K562 (cell line): Measurements from ENCODE around the gene NRXN2. TPM values are rescaled to one million over a fixed set of nuclear protein-coding genes. Genes with fewer than 3 reads are reported as not detected.

Experiments used
- ATAC-seq: fragments of 200-7000 bp; cut with Tn5 transposase; 3 replicates; pipeline ENCODE4 v1.9.1; 2020; ENCODE audit warnings: moderate library complexity
- BruUV-seq: library from RNA; stranded (reverse); fragments of 400-500 nt; replicated peaks from 2 replicates; lab custom pipeline; 2021; lab: Mats Ljungman, UMichigan
- CTCF ChIA-PET: fragments of 300-600 bp; formaldehyde crosslinking; extraction: SDS; loops from one replicate; lab custom pipeline; 2021; ENCODE audit warnings: low intra/inter-chr PET ratio; lab: Yijun Ruan, JAX
- POLR2A ChIA-PET: fragments of 300-600, 350-650 bp; sonication (Branson Sonifier 250); formaldehyde crosslinking; extraction: SDS; loops from one replicate; lab custom pipeline; 2021; ENCODE audit warnings: antibody characterized with exemption, inconsistent platforms; lab: Yijun Ruan, JAX
- DNase-seq, 4 experiments: peaks; one replicate each; pipeline versions ENCODE4 v3.0.0 to v3.0.0-alpha.2; 2011 to 2018; ENCODE audit warnings: low spot score in 3 of 4, mixed read lengths in 3 of 4; ENCODE audit errors: extremely low read depth in 1 of 4
- FAIRE-seq: peaks from 2 replicates; lab custom pipeline; 2011; peaks lifted over from hg19 to GRCh38; lab: Jason Lieb, UNC
- H2AFZ ChIP-seq: 2 replicates; pipeline ENCODE4 v1.6.0; 2011; ENCODE audit warnings: low read depth, low read length, control low read depth, inconsistent platforms
- H3K27ac ChIP-seq: fragments of 200-600 bp; 3 replicates; pipeline ENCODE4 v1.8.0; 2011; ENCODE audit warnings: low read depth, mild to moderate bottlenecking, control low read depth, inconsistent platforms, low read length, moderate library complexity, mixed read lengths; ENCODE audit errors: extremely low read depth
- H3K27me3 ChIP-seq, 2 experiments: fragments of 300-600 bp in 1 of 2; 2 replicates in 1 of 2; 3 replicates in 1 of 2; pipeline versions ENCODE4 v1.6.0 to v1.8.0; 2011; ENCODE audit warnings: inconsistent platforms in 2 of 2, low read length in 2 of 2, mild to moderate bottlenecking in 1 of 2, mixed read lengths in 1 of 2, moderate library complexity in 1 of 2; ENCODE audit not compliant: control insufficient read depth in 2 of 2, insufficient read depth in 2 of 2
- H3K36me3 ChIP-seq: fragments of 300-600 bp; 3 replicates; pipeline ENCODE4 v1.8.0; 2011; ENCODE audit warnings: mild to moderate bottlenecking, low read length, inconsistent platforms; ENCODE audit not compliant: control insufficient read depth, insufficient read depth
- H3K4me1 ChIP-seq, 2 experiments: fragments of 200-600 bp in 1 of 2; replicated peaks in 1 of 2; 2 replicates in 1 of 2; 3 replicates in 1 of 2; pipeline versions ENCODE4 v1.5.1 to v1.8.0; 2011; ENCODE audit warnings: inconsistent platforms in 2 of 2, low read length in 2 of 2, mild to moderate bottlenecking in 1 of 2, mixed read lengths in 1 of 2, moderate library complexity in 1 of 2; ENCODE audit not compliant: control insufficient read depth in 2 of 2, insufficient read depth in 2 of 2
- H3K4me2 ChIP-seq: 2 replicates; pipeline ENCODE4 v1.6.1; 2011; ENCODE audit warnings: low read length, control low read depth, inconsistent platforms, mixed read lengths; ENCODE audit not compliant: insufficient read depth
- H3K4me3 ChIP-seq: fragments of 200-600 bp; sonication (generic), shearing (Covaris generic); 2 replicates; pipeline ENCODE4 v1.5.1; 2016; ENCODE audit warnings: control low read depth, inconsistent platforms
- H3K79me2 ChIP-seq: fragments of 200-600 bp; 3 replicates; pipeline ENCODE4 v1.8.0; 2011; ENCODE audit warnings: low read length, inconsistent platforms; ENCODE audit not compliant: control insufficient read depth, insufficient read depth
- H3K9ac ChIP-seq, 2 experiments: 2 replicates each; pipeline versions ENCODE4 v1.6.0 to v1.6.1; 2011; ENCODE audit warnings: low read depth in 2 of 2, low read length in 2 of 2, control low read depth in 1 of 2, inconsistent platforms in 1 of 2, mild to moderate bottlenecking in 1 of 2, mixed read lengths in 1 of 2; ENCODE audit not compliant: insufficient read depth in 1 of 2
- H3K9me1 ChIP-seq: one replicate; pipeline ENCODE4 v1.6.0; 2011; ENCODE audit warnings: inconsistent platforms, mild to moderate bottlenecking, low read length, moderate library complexity; ENCODE audit not compliant: control insufficient read depth, insufficient read depth
- H3K9me3 ChIP-seq: replicated peaks from 2 replicates; pipeline ENCODE4 v1.5.1; 2011; ENCODE audit warnings: low read depth, low read length, inconsistent platforms; ENCODE audit not compliant: control insufficient read depth, insufficient read depth
- H4K20me1 ChIP-seq: replicated peaks from 2 replicates; pipeline ENCODE4 v1.6.1; 2011; ENCODE audit warnings: low read length, inconsistent platforms, mixed read lengths; ENCODE audit not compliant: control insufficient read depth, insufficient read depth
- BHLHE40 ChIP-seq: IDR thresholded peaks from 2 replicates; pipeline ENCODE4 v1.6.1; 2011; ENCODE audit warnings: low read length, improper control_type of control experiment
- EHMT2 ChIP-seq: fragments of 450-650 bp; IDR thresholded peaks from 2 replicates; pipeline ENCODE4 v1.6.1; 2018; ENCODE audit warnings: antibody characterized with exemption
- FOXJ2 ChIP-seq: fragments of 200-800 bp; sonication (Bioruptor generic); IDR thresholded peaks from 2 replicates; pipeline ENCODE4 v1.6.1; 2016; ENCODE audit warnings: missing genetic modification characterization, missing compliant biosample characterization
- IFI16 ChIP-seq: fragments of 250-450 bp; sonication (Bioruptor Pico); IDR thresholded peaks from 2 replicates; pipeline ENCODE4 v2.1.2; 2022; ENCODE audit warnings: mild to moderate bottlenecking, inconsistent platforms
- PREB ChIP-seq: sonication (generic); formaldehyde crosslinking; IDR thresholded peaks from 2 replicates; pipeline ENCODE4 v1.8.1; 2023; ENCODE audit warnings: mild to moderate bottlenecking, missing genetic modification reagents
- YBX1 ChIP-seq: fragments of 450-650 bp; IDR thresholded peaks from 2 replicates; pipeline ENCODE4 v1.7.1; 2016; ENCODE audit warnings: mild to moderate bottlenecking
- ZNF175 ChIP-seq: fragments of 200-800 bp; sonication (Bioruptor generic); IDR thresholded peaks from 2 replicates; pipeline ENCODE4 v1.6.1; 2016; ENCODE audit warnings: low read depth, mild to moderate bottlenecking, missing genetic modification characterization, missing compliant biosample characterization
- ZNF41 ChIP-seq: fragments of 250-450 bp; sonication (Bioruptor Pico); conservative IDR thresholded peaks from 2 replicates; pipeline ENCODE4 v1.4.0; 2020; ENCODE audit warnings: mild to moderate bottlenecking
- ZNF584 ChIP-seq: fragments of 200-800 bp; sonication (Bioruptor generic); IDR thresholded peaks from 2 replicates; pipeline ENCODE4 v1.6.1; 2016; ENCODE audit warnings: low read depth, mild to moderate bottlenecking, missing genetic modification characterization, missing compliant biosample characterization
- WGBS: fragments of 100-300 bp; shearing (Covaris generic); methylation state at CpG from one replicate; pipeline ENCODE4 v1.1.6; 2016; ENCODE audit warnings: low coverage, mixed read lengths; ENCODE audit not compliant: insufficient coverage; ENCODE audit errors: missing lambda C conversion rate; 5-methylcytosine and 5-hydroxymethylcytosine counted together
- in situ Hi-C: fragments of 300-500 bp; cut with MboI; formaldehyde crosslinking; loops from 4 replicates; pipeline ENCODE4 v1.15.0; 2018; ENCODE audit warnings: inconsistent platforms, mixed read lengths
- intact Hi-C: fragments of 100-400 bp; cut with micrococcal nuclease; formaldehyde crosslinking; loops from 2 replicates; pipeline ENCODE4 v1.14.2; 2022
- polyA plus RNA-seq, 8 experiments: library from polyadenylated mRNA; depleted of rRNA in 4 of 8; stranded (reverse) in 5 of 8; unstranded in 3 of 8; fragments of >200 nt; fragmentation: Nextera tagmentation in 2 of 8; fragmentation: Illumina TruSeq in 1 of 8; extraction: Ambion mirVana in 2 of 8; extraction: Trizol in 1 of 8; gene quantifications; 2 replicates each; pipeline versions ENCODE4 v1.2.1 to v1.2.3, GENCODE V29; 2011 to 2014; ENCODE audit warnings: inconsistent platforms in 1 of 8, missing spikeins in 1 of 8
- total RNA-seq, 7 experiments: library from RNA; depleted of rRNA in 6 of 7; stranded (reverse); fragments of >200 nt in 6 of 7; fragmentation: Illumina TruSeq in 2 of 7; extraction: Trizol in 2 of 7; gene quantifications; 2 replicates each; pipeline versions ENCODE4 v1.2.1 to v1.2.3, GENCODE V29; 2011 to 2021; ENCODE audit warnings: low replicate concordance in 1 of 7

The NRXN2 gene
- total and polyA plus RNA-seq, 9 of the 15 experiments (the other 6 are each of a cell fraction or from before 2014, with no cell fraction given) = 0.07 to 0.47 (median 0.15) TPM; not detected in 4

GRCh38 chr11:64572143-64572542, 150.9 kb downstream of the NRXN2 start:
- CTCF ChIA-PET = no interaction called here
- H3K36me3 ChIP-seq = no peaks in the 10 kb centered on the region
- DNase-seq (no peak), FAIRE-seq (no peak), ATAC-seq (peak; percentile 26; the same call in 2 of the 3 replicates)
- peak overlapping the region; percentile 60; the same call in 1 of the 2 replicates for H3K4me2 ChIP-seq
- no peaks in the 10 kb centered on the region for H3K9me1 ChIP-seq
- peak overlapping the region in 1 of 2 experiments; percentile 41; a peak in 1 of 4 replicates for H3K9ac ChIP-seq
- no peaks in the 10 kb centered on the region for H3K9me3 ChIP-seq
- H4K20me1 ChIP-seq = no peaks in the 10 kb centered on the region
- peaks cover 3 to 16% of the 10 kb centered on the region in 2 experiments for H3K27me3 ChIP-seq
- TF ChIP-seq ZNF584 (CRISPR knock-in tag) = 0 out of 2 replicates have a peak, but pooled peaks have one; percentile 54
- no peak for TF ChIP-seq EHMT2
- TF ChIP-seq PREB (CRISPR knock-in tag) = no peak
- no peak for TF ChIP-seq ZNF41
- TF ChIP-seq YBX1 = no peak
- 0 out of 2 replicates have a peak, but pooled peaks have one; percentile 42 for TF ChIP-seq ZNF175 (CRISPR knock-in tag)
- TF ChIP-seq FOXJ2 = 0 out of 2 replicates have a peak, but pooled peaks have one; percentile 28
- TF ChIP-seq IFI16 = no peak
- TF ChIP-seq BHLHE40 = no peak
- intact Hi-C loops = no loop called here
- in situ Hi-C loops = no loop called here
- POLR2A ChIA-PET = interaction anchor here (1.1 to 1.2 kb wide), 2 partner anchors 9 to 117 kb away, joined by 3 to 6 read pairs; no protein-coding TSS in a partner anchor
- H3K4me3 ChIP-seq = no peak overlapping the region
- peaks cover 15 to 38% of the 10 kb centered on the region in 2 experiments for H3K4me1 ChIP-seq
- no peaks in the 10 kb centered on the region for H3K79me2 ChIP-seq
- no peak overlapping the region for H3K27ac ChIP-seq
- no TSS peak for BruUV-seq
- peak overlapping the region; percentile 62; the same call in 1 of the 2 replicates for H2AFZ ChIP-seq
- 35% methylated on average over 8 of the region's 8 CpGs for WGBS
